Fibroblast of pulmonary artery (primary cell): ENCODE measurements around the gene RPS6KA3.
A peak's percentile ranks its signal among the peaks of the same experiment; 100 is the strongest.

Experiments used
- DNase-seq: peaks from one replicate; pipeline ENCODE4 v3.0.0-alpha.2; 2010; ENCODE audit warnings: low read depth
- H3K4me3 ChIP-seq: replicated peaks from 2 replicates; pipeline ENCODE4 v1.5.1; 2011; ENCODE audit warnings: low read depth, mild to moderate bottlenecking, control low read depth, low read length, moderate library complexity
- CTCF ChIP-seq: IDR thresholded peaks from 2 replicates; pipeline ENCODE4 v1.5.1; 2011; ENCODE audit warnings: mild to moderate bottlenecking, control low read depth, low read length, inconsistent platforms; ENCODE audit errors: missing control alignments

Gene RPS6KA3

GRCh38 chrX:20267607-20267930 lies 860 bp upstream of the RPS6KA3 start:
- DNase-seq = no peak
- no peak for TF ChIP-seq CTCF
- peak overlapping the region; percentile 62 for H3K4me3 ChIP-seq

- DNase-seq = peak; percentile 13
- no peak for TF ChIP-seq CTCF
- H3K4me3 ChIP-seq = peak overlapping the region; percentile 73
Measured at GRCh38 chrX:20265726-20266681, 705 bp downstream of the RPS6KA3 start.

- TF ChIP-seq CTCF = no peak
- peak overlapping the region; percentile 73 for H3K4me3 ChIP-seq
- DNase-seq = peak; percentile 75
Measured at GRCh38 chrX:20265221-20265725, 1.4 kb downstream of the RPS6KA3 start.

- H3K4me3 ChIP-seq = peak overlapping the region; percentile 2
- DNase-seq = peak; percentile 30
- TF ChIP-seq CTCF = no peak
Measured at GRCh38 chrX:20263474-20263873, 3.2 kb downstream of the RPS6KA3 start.

GRCh38 chrX:20260885-20261284 lies 5.8 kb downstream of the RPS6KA3 start:
- H3K4me3 ChIP-seq = no peak overlapping the region
- no peak for DNase-seq
- TF ChIP-seq CTCF = no peak

- no peak for TF ChIP-seq CTCF
- H3K4me3 ChIP-seq = no peak overlapping the region
- DNase-seq = peak; percentile 46
Measured at GRCh38 chrX:20254712-20255299, 11.9 kb downstream of the RPS6KA3 start.

GRCh38 chrX:20253232-20253543 lies 13.5 kb downstream of the RPS6KA3 start:
- H3K4me3 ChIP-seq = no peak overlapping the region
- DNase-seq = no peak
- TF ChIP-seq CTCF = no peak
